ENCODE results near the gene DCHS2.

DCHS2 gene

GRCh38 chr4:154364066-154364845 is 127.3 kb downstream of the DCHS2 start:
- Histone ChIP-seq H3K4me3 (ENCODE audit: low read length) (no peak overlapping the region), H3K36me3 (ENCODE audit: insufficient read depth, low read length) (no peaks in the 10 kb centered on the region), H3K4me2 (ENCODE audit: low read length) (no peak overlapping the region), H3K27me3 (ENCODE audit: control insufficient read depth, insufficient read depth, low read length) (no peaks in the 10 kb centered on the region), H3K9ac (ENCODE audit: low read depth, low read length) (no peak overlapping the region), H3K9me3 (replicated peaks; ENCODE audit: low read length) (no peaks in the 10 kb centered on the region), H3K4me1 (ENCODE audit: control insufficient read depth, insufficient read depth, low read length) (no peaks in the 10 kb centered on the region)

DNA sequence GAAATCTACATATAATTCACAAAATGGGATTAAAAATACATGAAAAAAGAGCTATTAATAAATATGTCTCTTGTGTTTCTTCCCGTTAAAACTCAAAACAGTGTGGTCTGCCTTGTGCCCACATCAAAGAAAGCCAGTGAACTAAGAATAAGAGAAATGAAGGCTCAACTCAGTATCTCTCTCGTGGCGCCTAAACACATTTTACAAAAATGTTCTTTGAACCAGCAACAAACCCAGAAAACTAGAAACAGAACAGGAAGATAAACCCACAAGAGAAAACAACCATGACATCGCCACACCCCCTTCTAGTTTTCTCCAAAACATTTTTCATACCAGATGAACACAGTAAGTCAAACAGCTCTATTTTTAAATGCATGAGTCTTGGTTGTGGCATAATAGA is 130.1 kb downstream of the DCHS2 start:
- no peaks in the 10 kb centered on the region for H3K4me1 ChIP-seq (ENCODE audit: control insufficient read depth, insufficient read depth, low read length)
- H3K4me3 ChIP-seq (ENCODE audit: low read length) = no peak overlapping the region
- H3K4me2 ChIP-seq (ENCODE audit: low read length) = no peak overlapping the region
- H3K9ac ChIP-seq (ENCODE audit: low read depth, low read length) = no peak overlapping the region
- no peaks in the 10 kb centered on the region for H3K9me3 ChIP-seq (replicated peaks; ENCODE audit: low read length)
- no peaks in the 10 kb centered on the region for H3K36me3 ChIP-seq (ENCODE audit: insufficient read depth, low read length)
- H3K27me3 ChIP-seq (ENCODE audit: control insufficient read depth, insufficient read depth, low read length) = no peaks in the 10 kb centered on the region

DNA sequence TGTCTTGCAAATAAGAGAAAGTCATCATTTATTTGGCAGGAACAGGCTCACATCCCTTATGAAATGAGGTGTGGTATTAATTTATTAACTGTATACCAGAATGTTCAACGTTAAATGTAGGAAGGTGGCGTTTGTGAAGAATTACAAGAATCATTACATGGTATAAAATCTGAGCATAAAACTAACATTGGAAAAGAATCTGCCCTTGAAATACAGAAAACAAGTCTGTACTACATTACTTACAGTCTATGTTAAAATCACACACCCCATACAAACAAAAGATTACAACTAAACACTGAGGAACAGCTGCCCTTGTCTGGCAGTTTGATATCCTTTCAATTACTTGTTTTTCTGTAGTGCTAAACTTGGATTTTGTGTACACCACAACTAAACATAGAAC is 131.1 kb downstream of the DCHS2 start:
- no peaks in the 10 kb centered on the region for H3K9me3 ChIP-seq (replicated peaks; ENCODE audit: low read length)
- H3K4me2 ChIP-seq (ENCODE audit: low read length) = no peak overlapping the region
- no peak overlapping the region for H3K4me3 ChIP-seq (ENCODE audit: low read length)
- H3K36me3 ChIP-seq (ENCODE audit: insufficient read depth, low read length) = no peaks in the 10 kb centered on the region
- no peaks in the 10 kb centered on the region for H3K27me3 ChIP-seq (ENCODE audit: control insufficient read depth, insufficient read depth, low read length)
- no peaks in the 10 kb centered on the region for H3K4me1 ChIP-seq (ENCODE audit: control insufficient read depth, insufficient read depth, low read length)
- no peak overlapping the region for H3K9ac ChIP-seq (ENCODE audit: low read depth, low read length)

GRCh38 chr4:154354883-154355282 is 136.7 kb downstream of the DCHS2 start:
- Histone ChIP-seq H3K9ac (ENCODE audit: low read depth, low read length) (no peak overlapping the region), H3K36me3 (ENCODE audit: insufficient read depth, low read length) (no peaks in the 10 kb centered on the region), H3K4me1 (ENCODE audit: control insufficient read depth, insufficient read depth, low read length) (no peaks in the 10 kb centered on the region), H3K4me3 (ENCODE audit: low read length) (no peak overlapping the region), H3K27me3 (ENCODE audit: control insufficient read depth, insufficient read depth, low read length) (no peaks in the 10 kb centered on the region), H3K4me2 (ENCODE audit: low read length) (no peak overlapping the region), H3K9me3 (replicated peaks; ENCODE audit: low read length) (no peaks in the 10 kb centered on the region)

GRCh38 chr4:154349829-154350228 is 141.8 kb downstream of the DCHS2 start:
- Histone ChIP-seq H3K27me3 (ENCODE audit: control insufficient read depth, insufficient read depth, low read length) (peaks cover 2% of the 10 kb centered on the region), H3K36me3 (ENCODE audit: insufficient read depth, low read length) (no peaks in the 10 kb centered on the region), H3K4me1 (ENCODE audit: control insufficient read depth, insufficient read depth, low read length) (no peaks in the 10 kb centered on the region), H3K9ac (ENCODE audit: low read depth, low read length) (no peak overlapping the region), H3K9me3 (replicated peaks; ENCODE audit: low read length) (no peaks in the 10 kb centered on the region), H3K4me2 (ENCODE audit: low read length) (no peak overlapping the region), H3K4me3 (ENCODE audit: low read length) (no peak overlapping the region)

DNA sequence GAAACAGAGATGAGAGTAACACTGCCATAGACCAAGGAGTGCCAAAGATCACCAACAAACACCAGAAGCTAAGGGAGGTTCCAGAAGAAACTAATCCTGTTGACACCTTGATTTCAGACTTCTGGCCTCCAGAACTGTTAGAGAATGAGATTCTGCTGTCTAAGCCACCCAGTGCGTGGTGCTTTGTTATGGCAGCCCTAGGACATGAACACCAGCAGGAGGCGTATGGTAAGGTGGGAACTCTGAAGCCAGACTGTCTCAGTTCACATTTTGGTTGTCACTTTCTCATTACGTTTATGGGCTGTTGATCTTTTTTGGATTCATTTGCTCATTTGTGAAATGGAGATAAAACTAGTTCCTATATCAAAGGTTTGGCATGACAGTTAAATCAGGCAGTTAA is 142.9 kb downstream of the DCHS2 start:
- no peaks in the 10 kb centered on the region for H3K4me1 ChIP-seq (ENCODE audit: control insufficient read depth, insufficient read depth, low read length)
- peaks cover 2% of the 10 kb centered on the region for H3K27me3 ChIP-seq (ENCODE audit: control insufficient read depth, insufficient read depth, low read length)
- H3K9ac ChIP-seq (ENCODE audit: low read depth, low read length) = no peak overlapping the region
- H3K36me3 ChIP-seq (ENCODE audit: insufficient read depth, low read length) = no peaks in the 10 kb centered on the region
- H3K4me3 ChIP-seq (ENCODE audit: low read length) = no peak overlapping the region
- no peaks in the 10 kb centered on the region for H3K9me3 ChIP-seq (replicated peaks; ENCODE audit: low read length)
- no peak overlapping the region for H3K4me2 ChIP-seq (ENCODE audit: low read length)

- Histone ChIP-seq H3K4me2 (ENCODE audit: low read length) (no peak overlapping the region), H3K4me3 (ENCODE audit: low read length) (no peak overlapping the region), H3K9ac (ENCODE audit: low read depth, low read length) (no peak overlapping the region), H3K9me3 (replicated peaks; ENCODE audit: low read length) (no peaks in the 10 kb centered on the region), H3K36me3 (ENCODE audit: insufficient read depth, low read length) (no peaks in the 10 kb centered on the region), H3K27me3 (ENCODE audit: control insufficient read depth, insufficient read depth, low read length) (peaks cover 2% of the 10 kb centered on the region), H3K4me1 (ENCODE audit: control insufficient read depth, insufficient read depth, low read length) (no peaks in the 10 kb centered on the region)
These were observed 146.2 kb downstream of the DCHS2 start for GRCh38 chr4:154345359-154345758.

- H3K9ac ChIP-seq (ENCODE audit: low read depth, low read length) = no peak overlapping the region
- H3K4me1 ChIP-seq (ENCODE audit: control insufficient read depth, insufficient read depth, low read length) = no peaks in the 10 kb centered on the region
- H3K9me3 ChIP-seq (replicated peaks; ENCODE audit: low read length) = no peaks in the 10 kb centered on the region
- H3K36me3 ChIP-seq (ENCODE audit: insufficient read depth, low read length) = no peaks in the 10 kb centered on the region
- peaks cover 2% of the 10 kb centered on the region for H3K27me3 ChIP-seq (ENCODE audit: control insufficient read depth, insufficient read depth, low read length)
- H3K4me2 ChIP-seq (ENCODE audit: low read length) = no peak overlapping the region
- no peak overlapping the region for H3K4me3 ChIP-seq (ENCODE audit: low read length)
These were observed 146.9 kb downstream of the DCHS2 start for GRCh38 chr4:154344686-154345085.

- H3K4me3 ChIP-seq (ENCODE audit: low read length) = no peak overlapping the region
- no peaks in the 10 kb centered on the region for H3K9me3 ChIP-seq (replicated peaks; ENCODE audit: low read length)
- H3K27me3 ChIP-seq (ENCODE audit: control insufficient read depth, insufficient read depth, low read length) = peaks cover 2% of the 10 kb centered on the region
- no peak overlapping the region for H3K4me2 ChIP-seq (ENCODE audit: low read length)
- H3K4me1 ChIP-seq (ENCODE audit: control insufficient read depth, insufficient read depth, low read length) = no peaks in the 10 kb centered on the region
- H3K36me3 ChIP-seq (ENCODE audit: insufficient read depth, low read length) = no peaks in the 10 kb centered on the region
- H3K9ac ChIP-seq (ENCODE audit: low read depth, low read length) = no peak overlapping the region
These were observed 147.9 kb downstream of the DCHS2 start for GRCh38 chr4:154343651-154344050.

GRCh38 chr4:154341448-154341847 is 150.2 kb downstream of the DCHS2 start:
- Histone ChIP-seq H3K9me3 (replicated peaks; ENCODE audit: low read length) (no peaks in the 10 kb centered on the region), H3K36me3 (ENCODE audit: insufficient read depth, low read length) (no peaks in the 10 kb centered on the region), H3K4me2 (ENCODE audit: low read length) (no peak overlapping the region), H3K4me1 (ENCODE audit: control insufficient read depth, insufficient read depth, low read length) (no peaks in the 10 kb centered on the region), H3K27me3 (ENCODE audit: control insufficient read depth, insufficient read depth, low read length) (peaks cover under 1% of the 10 kb centered on the region), H3K4me3 (ENCODE audit: low read length) (no peak overlapping the region), H3K9ac (ENCODE audit: low read depth, low read length) (no peak overlapping the region)

DNA sequence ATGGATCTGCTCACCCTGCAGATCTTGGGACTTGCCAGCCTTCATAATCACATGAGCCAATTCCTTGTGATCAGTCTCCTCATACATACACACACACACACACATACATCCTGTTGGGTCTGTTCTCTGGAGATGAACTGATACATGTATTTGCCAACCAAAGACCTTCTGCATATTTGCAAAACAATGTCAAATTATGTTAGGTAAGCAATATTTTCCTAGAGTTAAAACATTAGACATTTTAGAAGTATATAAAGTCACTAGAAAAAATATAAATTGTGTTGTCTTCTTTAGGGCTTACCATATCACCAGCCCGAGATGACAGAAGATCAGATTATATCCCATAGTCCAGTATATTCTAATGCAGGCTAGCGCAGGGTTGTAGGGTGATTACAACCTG is 156.0 kb downstream of the DCHS2 start:
- Histone ChIP-seq H3K4me1 (ENCODE audit: control insufficient read depth, insufficient read depth, low read length) (no peaks in the 10 kb centered on the region), H3K4me2 (ENCODE audit: low read length) (no peak overlapping the region), H3K9me3 (replicated peaks; ENCODE audit: low read length) (no peaks in the 10 kb centered on the region), H3K9ac (ENCODE audit: low read depth, low read length) (no peak overlapping the region), H3K27me3 (ENCODE audit: control insufficient read depth, insufficient read depth, low read length) (peaks cover 25% of the 10 kb centered on the region), H3K4me3 (ENCODE audit: low read length) (no peak overlapping the region), H3K36me3 (ENCODE audit: insufficient read depth, low read length) (no peaks in the 10 kb centered on the region)

GRCh38 chr4:154332681-154333421 is 158.7 kb downstream of the DCHS2 start:
- Histone ChIP-seq H3K27me3 (ENCODE audit: control insufficient read depth, insufficient read depth, low read length) (peaks cover 25% of the 10 kb centered on the region), H3K36me3 (ENCODE audit: insufficient read depth, low read length) (no peaks in the 10 kb centered on the region), H3K4me2 (ENCODE audit: low read length) (peak overlapping the region; percentile 65), H3K4me3 (ENCODE audit: low read length) (peak overlapping the region; percentile 61), H3K9me3 (replicated peaks; ENCODE audit: low read length) (no peaks in the 10 kb centered on the region), H3K9ac (ENCODE audit: low read depth, low read length) (no peak overlapping the region), H3K4me1 (ENCODE audit: control insufficient read depth, insufficient read depth, low read length) (no peaks in the 10 kb centered on the region)

Measured in skeletal muscle satellite cell (primary cell).